K562 (cell line): ENCODE results near the gene RTP5.

Experiments
- C11orf30 ChIP-seq: fragments of 450-650 bp; IDR thresholded peaks from 2 replicates; pipeline ENCODE4 v1.6.1; 2016; ENCODE audit warnings: low read depth, mild to moderate bottlenecking
- CTCF ChIP-seq, 3 experiments: IDR thresholded peaks in 2 of 3; conservative IDR thresholded peaks in 1 of 3; 2 replicates each; pipeline ENCODE4 v1.5.1; 2011 to 2012; ENCODE audit warnings: low read length in 3 of 3, mild to moderate bottlenecking in 3 of 3, control low read depth in 2 of 3, improper control_type of control experiment in 1 of 3, inconsistent platforms in 1 of 3, low read depth in 1 of 3, mixed read lengths in 1 of 3, moderate library complexity in 1 of 3; ENCODE audit not compliant: insufficient read depth in 2 of 3
- EZH2 ChIP-seq: IDR thresholded peaks from 2 replicates; pipeline ENCODE4 v1.6.1; 2012; ENCODE audit warnings: low read depth, mild to moderate bottlenecking, inconsistent platforms, low read length, borderline replicate concordance
- HNRNPUL1 ChIP-seq: fragments of 200-400 bp; formaldehyde crosslinking; IDR thresholded peaks from 2 replicates; pipeline ENCODE4 v1.6.1; 2017; ENCODE audit warnings: low read length
- L3MBTL2 ChIP-seq: fragments of 450-650 bp; IDR thresholded peaks from 2 replicates; pipeline ENCODE4 v1.6.1; 2016; ENCODE audit warnings: mild to moderate bottlenecking, moderate library complexity
- MAX ChIP-seq: sonication (generic); formaldehyde crosslinking; IDR thresholded peaks from 2 replicates; pipeline ENCODE4 v1.9.0; 2022; ENCODE audit warnings: mild to moderate bottlenecking, missing genetic modification reagents
- MLLT1 ChIP-seq, 2 experiments: fragments of 450-650 bp; IDR thresholded peaks; 2 replicates each; pipeline ENCODE4 v1.6.1; 2016
- NFXL1 ChIP-seq: fragments of 450-650 bp; formaldehyde crosslinking; IDR thresholded peaks from 2 replicates; pipeline ENCODE4 v1.4.0; 2021; ENCODE audit warnings: mild to moderate bottlenecking
- NR3C1 ChIP-seq: sonication (generic); formaldehyde crosslinking; IDR thresholded peaks from 2 replicates; pipeline ENCODE4 v1.8.1; 2022; ENCODE audit warnings: missing genetic modification reagents
- SPI1 ChIP-seq: IDR thresholded peaks from 2 replicates; pipeline ENCODE4 v1.6.1; 2011; ENCODE audit warnings: low read depth, low read length, control low read depth, borderline replicate concordance
- ZNF3 ChIP-seq: fragments of 250-450 bp; sonication (Bioruptor Pico); IDR thresholded peaks from 2 replicates; pipeline ENCODE4 v1.5.0; 2021; ENCODE audit warnings: mild to moderate bottlenecking, moderate library complexity
- ZNF324 ChIP-seq: fragments of 250-450 bp; sonication (Bioruptor Pico); IDR thresholded peaks from 2 replicates; pipeline ENCODE4 v1.4.0; 2020; ENCODE audit warnings: mild to moderate bottlenecking
- ZZZ3 ChIP-seq: fragments of 450-650 bp; IDR thresholded peaks from 2 replicates; pipeline ENCODE4 v1.6.1; 2016; ENCODE audit warnings: antibody characterized with exemption, mild to moderate bottlenecking, moderate library complexity

GRCh38 chr2:241892299-241893137 lies 23.0 kb downstream of the RTP5 start:
- TF ChIP-seq ZNF3 (CRISPR knock-in tag), result no peak
- no peak for TF ChIP-seq MLLT1 (IDR thresholded peaks at IDR 0.05)
- peak; percentile 74 for TF ChIP-seq MAX (CRISPR knock-in tag)
- TF ChIP-seq L3MBTL2, result peak; percentile 76
- TF ChIP-seq NFXL1, result no peak
- peak; percentile 85 for TF ChIP-seq C11orf30
- TF ChIP-seq EZH2, result no peak
- no peak for TF ChIP-seq SPI1
- no peak for TF ChIP-seq CTCF (IDR thresholded peaks at IDR 0.05 in 2 of 3, conservative IDR thresholded peaks at IDR 0.05 in 1 of 3; ENCODE audit: insufficient read depth in 2 of 3, low read depth in 1 of 3, low read length in 3 of 3)
- TF ChIP-seq ZNF324 (CRISPR knock-in tag), result no peak
- no peak for TF ChIP-seq ZZZ3
- TF ChIP-seq HNRNPUL1, result no peak
- TF ChIP-seq NR3C1 (CRISPR knock-in tag), result no peak
